Liver (tissue), 9 donors: Measurements from ENCODE around the gene BRD8. TPM values are rescaled to one million over a fixed set of nuclear protein-coding genes. Genes with fewer than 3 reads are reported as not detected.

Source experiments
- DNase-seq: peaks from one replicate; pipeline ENCODE4 v3.0.0-alpha.2; 2017; ENCODE audit warnings: low spot score
- H3K27ac ChIP-seq, 2 donors: one replicate each; pipeline ENCODE4 v1.7.0; 2013; ENCODE audit warnings: inconsistent platforms in 2 of 2, low read length in 2 of 2, control low read depth in 1 of 2, low read depth in 1 of 2, mild to moderate bottlenecking in 1 of 2
- H3K27me3 ChIP-seq, 4 donors: one replicate each; pipeline versions ENCODE4 v1.6.1 to v1.7.0; 2013; ENCODE audit warnings: low read length in 3 of 4, inconsistent platforms in 1 of 4, mild to moderate bottlenecking in 1 of 4, moderate library complexity in 1 of 4; ENCODE audit not compliant: control insufficient read depth in 4 of 4, insufficient read depth in 4 of 4
- H3K36me3 ChIP-seq, 4 donors: one replicate each; pipeline versions ENCODE4 v1.6.1 to v1.7.0; 2013; ENCODE audit warnings: low read length in 3 of 4, mild to moderate bottlenecking in 3 of 4, low read depth in 1 of 4, moderate library complexity in 1 of 4; ENCODE audit not compliant: control insufficient read depth in 4 of 4, insufficient read depth in 3 of 4
- H3K4me1 ChIP-seq, 4 donors: one replicate each; pipeline versions ENCODE4 v1.6.1 to v1.7.0; 2013; ENCODE audit warnings: low read length in 3 of 4, mild to moderate bottlenecking in 3 of 4, moderate library complexity in 1 of 4; ENCODE audit not compliant: control insufficient read depth in 4 of 4, insufficient read depth in 4 of 4
- H3K4me3 ChIP-seq, 3 donors: one replicate each; pipeline versions ENCODE4 v1.6.1 to v1.7.0; 2013; ENCODE audit warnings: low read length in 3 of 3, control low read depth in 1 of 3, low read depth in 1 of 3, mild to moderate bottlenecking in 1 of 3
- H3K9ac ChIP-seq, 2 donors: one replicate each; pipeline ENCODE4 v1.7.0; 2013; ENCODE audit warnings: low read length in 2 of 2, mild to moderate bottlenecking in 2 of 2, moderate library complexity in 2 of 2, control low read depth in 1 of 2, low read depth in 1 of 2
- H3K9me3 ChIP-seq, 4 donors: one replicate each; pipeline versions ENCODE4 v1.6.1 to v1.7.0; 2013; ENCODE audit warnings: low read length in 3 of 4; ENCODE audit not compliant: control insufficient read depth in 4 of 4
- EGR1 ChIP-seq, 2 donors: IDR thresholded peaks; 2 replicates each; pipeline ENCODE4 v1.6.1; 2016 to 2018; ENCODE audit warnings: antibody characterized with exemption in 2 of 2, low read depth in 2 of 2
- FOXA2 ChIP-seq: IDR thresholded peaks from 2 replicates; pipeline ENCODE4 v1.6.1; 2016; ENCODE audit warnings: antibody characterized with exemption
- GABPA ChIP-seq, 2 donors: IDR thresholded peaks in 1 of 2; conservative IDR thresholded peaks in 1 of 2; 2 replicates each; pipeline ENCODE4 v1.6.1; 2016; ENCODE audit warnings: antibody characterized with exemption in 2 of 2, mild to moderate bottlenecking in 1 of 2, moderate library complexity in 1 of 2
- HNF4A ChIP-seq, 2 donors: conservative IDR thresholded peaks; 2 replicates each; pipeline ENCODE4 v1.6.1; 2016; ENCODE audit warnings: antibody characterized with exemption in 2 of 2, mild to moderate bottlenecking in 2 of 2
- HNF4G ChIP-seq: IDR thresholded peaks from 2 replicates; pipeline ENCODE4 v1.6.1; 2016; ENCODE audit warnings: antibody characterized with exemption
- JUND ChIP-seq, 2 donors: IDR thresholded peaks; 2 replicates each; pipeline ENCODE4 v1.6.1; 2016; ENCODE audit warnings: antibody characterized with exemption in 2 of 2
- NR2F2 ChIP-seq: IDR thresholded peaks from 2 replicates; pipeline ENCODE4 v1.6.1; 2016; ENCODE audit warnings: antibody characterized with exemption
- RXRA ChIP-seq, 2 donors: IDR thresholded peaks; 2 replicates each; pipeline ENCODE4 v1.6.1; 2017 to 2018; ENCODE audit warnings: antibody characterized with exemption in 2 of 2, mild to moderate bottlenecking in 1 of 2
- TAF1 ChIP-seq: conservative IDR thresholded peaks from 2 replicates; pipeline ENCODE4 v1.6.1; 2016; ENCODE audit warnings: antibody characterized with exemption, mild to moderate bottlenecking
- YY1 ChIP-seq: IDR thresholded peaks from 2 replicates; pipeline ENCODE4 v1.6.1; 2016; ENCODE audit warnings: antibody characterized with exemption, mild to moderate bottlenecking
- WGBS: extraction: QIAGEN DNeasy Blood & Tissue Kit; methylation state at CpG from one replicate; pipeline ENCODE4 v1.1.7; 2013; 5-methylcytosine and 5-hydroxymethylcytosine counted together
- polyA plus RNA-seq, 2 donors: library from polyadenylated mRNA; stranded (reverse) in 1 of 2; unstranded in 1 of 2; fragments of 200-250 nt in 1 of 2; fragments of >200 nt in 1 of 2; fragmentation: Nextera tagmentation in 1 of 2; extraction: Ambion mirVana in 1 of 2; gene quantifications; one replicate each; pipeline versions ENCODE4 v1.2.1 to v1.2.3, GENCODE V29; 2013 to 2015
- total RNA-seq, 2 donors: library from RNA; depleted of rRNA; stranded (reverse); fragments of >200 nt; gene quantifications; one replicate each; pipeline ENCODE4 v1.2.3, GENCODE V29; 2014
- TF ChIP-seq, protein P1 (sequence below): IDR thresholded peaks from 2 replicates; pipeline ENCODE4 v1.6.1; 2016; ENCODE audit warnings: antibody characterized with exemption
- TF ChIP-seq, protein P2 (sequence below): IDR thresholded peaks from 2 replicates; pipeline ENCODE4 v1.6.1; 2016; ENCODE audit warnings: antibody characterized with exemption, mild to moderate bottlenecking
- TF ChIP-seq, protein P3 (sequence below): fragments of 150-350 bp; IDR thresholded peaks from 2 replicates; pipeline ENCODE4 v1.5.1; 2017; ENCODE audit warnings: improper control_type of control experiment, low read depth, low read length; ENCODE audit not compliant: missing input control
- TF ChIP-seq, protein P4 (sequence below): IDR thresholded peaks from 2 replicates; pipeline ENCODE4 v1.6.1; 2016; ENCODE audit warnings: antibody characterized with exemption
- donor health status: healthy.
- donor health status: healthy.
- donor health status: healthy.
- donor health status: healthy.
- donor health status: healthy.

BRD8 gene
- total and polyA plus RNA-seq, 4 donors = 14.8 to 34.5 (median 29.6) TPM

DNA sequence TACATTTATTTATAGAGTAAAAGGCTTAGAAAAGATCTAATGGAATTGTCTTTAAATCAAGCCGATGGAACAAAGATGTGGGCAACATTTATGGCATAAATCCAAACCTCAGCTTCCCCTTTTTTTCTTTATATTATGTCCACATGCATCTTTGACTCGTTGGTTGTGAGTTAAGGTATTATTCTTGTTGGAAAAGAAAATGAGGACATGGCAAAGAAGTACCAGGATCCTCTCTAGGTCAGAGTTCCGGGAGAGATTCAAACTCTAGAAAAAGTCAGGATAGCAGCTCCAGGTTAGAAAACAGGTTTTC, 38.7 kb downstream of the BRD8 start:
- no peak for DNase-seq
- TF ChIP-seq EGR1 (IDR thresholded peaks at IDR 0.05; ENCODE audit: low read depth in 2 of 2) (no peak), NR2F2 (no peak), HNF4A (conservative IDR thresholded peaks at IDR 0.05) (no peak), YY1 (no peak), FOXA2 (no peak), RXRA (IDR thresholded peaks at IDR 0.05) (no peak), HNF4G (no peak), JUND (IDR thresholded peaks at IDR 0.05) (no peak)
- TF ChIP-seq, protein P1, sequence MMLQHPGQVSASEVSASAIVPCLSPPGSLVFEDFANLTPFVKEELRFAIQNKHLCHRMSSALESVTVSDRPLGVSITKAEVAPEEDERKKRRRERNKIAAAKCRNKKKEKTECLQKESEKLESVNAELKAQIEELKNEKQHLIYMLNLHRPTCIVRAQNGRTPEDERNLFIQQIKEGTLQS = no peak
- TF ChIP-seq, protein P2, sequence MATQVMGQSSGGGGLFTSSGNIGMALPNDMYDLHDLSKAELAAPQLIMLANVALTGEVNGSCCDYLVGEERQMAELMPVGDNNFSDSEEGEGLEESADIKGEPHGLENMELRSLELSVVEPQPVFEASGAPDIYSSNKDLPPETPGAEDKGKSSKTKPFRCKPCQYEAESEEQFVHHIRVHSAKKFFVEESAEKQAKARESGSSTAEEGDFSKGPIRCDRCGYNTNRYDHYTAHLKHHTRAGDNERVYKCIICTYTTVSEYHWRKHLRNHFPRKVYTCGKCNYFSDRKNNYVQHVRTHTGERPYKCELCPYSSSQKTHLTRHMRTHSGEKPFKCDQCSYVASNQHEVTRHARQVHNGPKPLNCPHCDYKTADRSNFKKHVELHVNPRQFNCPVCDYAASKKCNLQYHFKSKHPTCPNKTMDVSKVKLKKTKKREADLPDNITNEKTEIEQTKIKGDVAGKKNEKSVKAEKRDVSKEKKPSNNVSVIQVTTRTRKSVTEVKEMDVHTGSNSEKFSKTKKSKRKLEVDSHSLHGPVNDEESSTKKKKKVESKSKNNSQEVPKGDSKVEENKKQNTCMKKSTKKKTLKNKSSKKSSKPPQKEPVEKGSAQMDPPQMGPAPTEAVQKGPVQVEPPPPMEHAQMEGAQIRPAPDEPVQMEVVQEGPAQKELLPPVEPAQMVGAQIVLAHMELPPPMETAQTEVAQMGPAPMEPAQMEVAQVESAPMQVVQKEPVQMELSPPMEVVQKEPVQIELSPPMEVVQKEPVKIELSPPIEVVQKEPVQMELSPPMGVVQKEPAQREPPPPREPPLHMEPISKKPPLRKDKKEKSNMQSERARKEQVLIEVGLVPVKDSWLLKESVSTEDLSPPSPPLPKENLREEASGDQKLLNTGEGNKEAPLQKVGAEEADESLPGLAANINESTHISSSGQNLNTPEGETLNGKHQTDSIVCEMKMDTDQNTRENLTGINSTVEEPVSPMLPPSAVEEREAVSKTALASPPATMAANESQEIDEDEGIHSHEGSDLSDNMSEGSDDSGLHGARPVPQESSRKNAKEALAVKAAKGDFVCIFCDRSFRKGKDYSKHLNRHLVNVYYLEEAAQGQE = no peak
- H3K4me1 ChIP-seq = no peaks in the 10 kb centered on the region
- no peak overlapping the region for H3K9ac ChIP-seq
- H3K36me3 ChIP-seq = no peaks in the 10 kb centered on the region
- WGBS = 68% methylated on average over 3 of the region's 3 CpGs
- H3K4me3 ChIP-seq = no peak overlapping the region
- H3K27me3 ChIP-seq = no peaks in the 10 kb centered on the region
- no peak overlapping the region for H3K27ac ChIP-seq
- no peaks in the 10 kb centered on the region for H3K9me3 ChIP-seq

DNA sequence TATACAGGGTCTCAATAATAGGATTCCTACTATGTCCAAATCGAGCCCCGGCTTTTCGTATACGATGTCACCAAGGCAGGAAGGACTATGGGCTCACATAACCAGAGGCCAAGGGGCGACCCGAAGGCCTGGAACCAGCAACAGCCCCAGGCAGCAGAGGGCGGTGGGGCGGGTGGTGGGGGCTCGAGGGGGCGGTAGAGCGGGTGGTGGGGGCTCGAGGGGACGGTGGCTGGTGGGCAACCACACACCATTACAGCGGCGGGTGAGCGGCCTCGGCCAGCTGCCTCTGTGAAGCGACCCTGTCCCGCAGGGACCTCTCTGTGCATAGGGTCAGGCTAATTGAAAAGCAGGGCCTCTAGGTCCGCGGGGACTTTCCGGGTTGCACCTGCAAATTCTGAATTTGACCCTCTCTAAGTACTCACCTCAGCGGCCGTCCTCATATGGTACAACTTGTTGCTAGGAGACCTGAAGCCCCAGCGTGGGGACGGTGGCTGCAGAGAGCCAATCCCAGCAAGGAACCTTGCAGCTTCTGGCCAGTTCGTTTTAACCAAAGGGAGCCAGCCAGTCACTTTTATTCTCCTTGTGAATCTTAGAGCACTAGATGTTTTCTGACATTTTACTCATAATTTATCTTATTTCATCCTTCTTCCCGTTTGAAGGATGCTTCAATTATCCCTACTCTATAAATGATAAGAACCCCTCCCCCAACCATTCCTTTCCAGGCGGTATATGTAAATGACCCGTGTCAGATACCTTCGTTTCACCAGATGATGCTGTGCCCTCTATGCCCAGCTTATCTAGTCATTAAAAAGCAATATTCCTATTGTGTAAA, 39.3 kb downstream of the BRD8 start, which contains the start of gene NME5:
Gene NME5 (minus strand): TSS at position 480 of the 832 bp plus-strand sequence. CDS start 648 bp downstream, outside the sequence.
- H3K9ac ChIP-seq = no peak within 1 kb of the TSS
- peak; percentile 51 for DNase-seq
- H3K27me3 ChIP-seq = no peaks in the 10 kb centered on the region
- WGBS = 17% methylated on average over 31 of the region's 31 CpGs
- H3K4me1 ChIP-seq = no peaks in the 10 kb centered on the region
- TF ChIP-seq, protein P3, sequence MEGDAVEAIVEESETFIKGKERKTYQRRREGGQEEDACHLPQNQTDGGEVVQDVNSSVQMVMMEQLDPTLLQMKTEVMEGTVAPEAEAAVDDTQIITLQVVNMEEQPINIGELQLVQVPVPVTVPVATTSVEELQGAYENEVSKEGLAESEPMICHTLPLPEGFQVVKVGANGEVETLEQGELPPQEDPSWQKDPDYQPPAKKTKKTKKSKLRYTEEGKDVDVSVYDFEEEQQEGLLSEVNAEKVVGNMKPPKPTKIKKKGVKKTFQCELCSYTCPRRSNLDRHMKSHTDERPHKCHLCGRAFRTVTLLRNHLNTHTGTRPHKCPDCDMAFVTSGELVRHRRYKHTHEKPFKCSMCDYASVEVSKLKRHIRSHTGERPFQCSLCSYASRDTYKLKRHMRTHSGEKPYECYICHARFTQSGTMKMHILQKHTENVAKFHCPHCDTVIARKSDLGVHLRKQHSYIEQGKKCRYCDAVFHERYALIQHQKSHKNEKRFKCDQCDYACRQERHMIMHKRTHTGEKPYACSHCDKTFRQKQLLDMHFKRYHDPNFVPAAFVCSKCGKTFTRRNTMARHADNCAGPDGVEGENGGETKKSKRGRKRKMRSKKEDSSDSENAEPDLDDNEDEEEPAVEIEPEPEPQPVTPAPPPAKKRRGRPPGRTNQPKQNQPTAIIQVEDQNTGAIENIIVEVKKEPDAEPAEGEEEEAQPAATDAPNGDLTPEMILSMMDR = no peak
- no peak for TF ChIP-seq TAF1
- no peak for TF ChIP-seq NR2F2
- no peak for TF ChIP-seq RXRA (IDR thresholded peaks at IDR 0.05)
- TF ChIP-seq, protein P4, sequence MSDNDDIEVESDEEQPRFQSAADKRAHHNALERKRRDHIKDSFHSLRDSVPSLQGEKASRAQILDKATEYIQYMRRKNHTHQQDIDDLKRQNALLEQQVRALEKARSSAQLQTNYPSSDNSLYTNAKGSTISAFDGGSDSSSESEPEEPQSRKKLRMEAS = no peak
- TF ChIP-seq FOXA2 = no peak
- no peak for TF ChIP-seq EGR1 (IDR thresholded peaks at IDR 0.05; ENCODE audit: low read depth in 2 of 2)
- no peak for TF ChIP-seq GABPA (IDR thresholded peaks at IDR 0.05 in 1 of 2, conservative IDR thresholded peaks at IDR 0.05 in 1 of 2)
- H3K4me3 ChIP-seq = peak within 1 kb of the TSS in 2 of 3 donors; percentile 50 to 61
- no peaks in the 10 kb centered on the region for H3K36me3 ChIP-seq
- no peaks in the 10 kb centered on the region for H3K9me3 ChIP-seq
- no peak within 1 kb of the TSS for H3K27ac ChIP-seq
